HepG2 (cell line): ENCODE data around the gene FAM222A. TPM values are rescaled to one million over a fixed set of nuclear protein-coding genes. Genes with fewer than 3 reads are reported as not detected.

Source experiments
- MZF1 ChIP-seq: sonication (generic); formaldehyde crosslinking; IDR thresholded peaks from 2 replicates; pipeline ENCODE4 v1.8.1; 2023; ENCODE audit warnings: mild to moderate bottlenecking, missing genetic modification reagents, borderline replicate concordance
- NR2C2 ChIP-seq: sonication (generic); formaldehyde crosslinking; IDR thresholded peaks from 2 replicates; pipeline ENCODE4 v1.4.0; 2020; ENCODE audit warnings: missing genetic modification reagents, mild to moderate bottlenecking, moderate library complexity, borderline replicate concordance
- RARA ChIP-seq: IDR thresholded peaks from 2 replicates; pipeline ENCODE4 v1.6.1; 2016; ENCODE audit warnings: missing genetic modification reagents, missing compliant biosample characterization
- ZSCAN22 ChIP-seq: sonication (generic); formaldehyde crosslinking; IDR thresholded peaks from 2 replicates; pipeline ENCODE4 v1.4.0; 2020; ENCODE audit warnings: mild to moderate bottlenecking, missing genetic modification reagents
- polyA plus RNA-seq, 8 experiments: library from polyadenylated mRNA; depleted of rRNA in 3 of 8; stranded (reverse) in 7 of 8; unstranded in 1 of 8; fragments of >200 nt; fragmentation: Illumina TruSeq in 4 of 8; extraction: Trizol in 4 of 8; gene quantifications; 2 replicates each; pipeline versions ENCODE4 v1.2.1 to v1.2.3, GENCODE V29; 2011 to 2016; ENCODE audit warnings: low read depth in 4 of 8, missing spikeins in 1 of 8, mixed read lengths in 1 of 8; ENCODE audit not compliant: insufficient read depth in 1 of 8
- total RNA-seq, 5 experiments: library from RNA; depleted of rRNA; stranded (reverse); fragments of >200 nt; fragmentation: Illumina TruSeq; extraction: Trizol; gene quantifications; 2 replicates each; pipeline ENCODE4 v1.2.3, GENCODE V29; 2016; ENCODE audit warnings: low read depth in 1 of 5
- TF ChIP-seq, protein P1 (sequence below): sonication (generic); formaldehyde crosslinking; conservative IDR thresholded peaks from 2 replicates; pipeline ENCODE4 v1.4.0; 2020; ENCODE audit warnings: missing genetic modification reagents
- TF ChIP-seq, protein P2 (sequence below), 2 experiments: sonication (generic) in 1 of 2; formaldehyde crosslinking in 1 of 2; IDR thresholded peaks; 2 replicates each; pipeline versions ENCODE4 v1.6.1 to v1.9.0; 2014 to 2022; ENCODE audit warnings: antibody characterized with exemption in 1 of 2, borderline replicate concordance in 1 of 2, inconsistent platforms in 1 of 2, low read depth in 1 of 2, missing genetic modification reagents in 1 of 2
- TF ChIP-seq, protein P3 (sequence below): sonication (generic); formaldehyde crosslinking; conservative IDR thresholded peaks from 2 replicates; pipeline ENCODE4 v1.4.0; 2020; ENCODE audit warnings: mild to moderate bottlenecking, missing genetic modification reagents, moderate library complexity
- TF ChIP-seq, protein P4 (sequence below): sonication (generic); formaldehyde crosslinking; IDR thresholded peaks from 2 replicates; pipeline ENCODE4 v1.5.1; 2020; ENCODE audit warnings: mild to moderate bottlenecking, missing genetic modification reagents

The FAM222A gene
- total and polyA plus RNA-seq, 2 of the 13 experiments (the other 11 are each of a cell fraction or from before 2014, with no cell fraction given) = 2.7 to 9.6 TPM

DNA sequence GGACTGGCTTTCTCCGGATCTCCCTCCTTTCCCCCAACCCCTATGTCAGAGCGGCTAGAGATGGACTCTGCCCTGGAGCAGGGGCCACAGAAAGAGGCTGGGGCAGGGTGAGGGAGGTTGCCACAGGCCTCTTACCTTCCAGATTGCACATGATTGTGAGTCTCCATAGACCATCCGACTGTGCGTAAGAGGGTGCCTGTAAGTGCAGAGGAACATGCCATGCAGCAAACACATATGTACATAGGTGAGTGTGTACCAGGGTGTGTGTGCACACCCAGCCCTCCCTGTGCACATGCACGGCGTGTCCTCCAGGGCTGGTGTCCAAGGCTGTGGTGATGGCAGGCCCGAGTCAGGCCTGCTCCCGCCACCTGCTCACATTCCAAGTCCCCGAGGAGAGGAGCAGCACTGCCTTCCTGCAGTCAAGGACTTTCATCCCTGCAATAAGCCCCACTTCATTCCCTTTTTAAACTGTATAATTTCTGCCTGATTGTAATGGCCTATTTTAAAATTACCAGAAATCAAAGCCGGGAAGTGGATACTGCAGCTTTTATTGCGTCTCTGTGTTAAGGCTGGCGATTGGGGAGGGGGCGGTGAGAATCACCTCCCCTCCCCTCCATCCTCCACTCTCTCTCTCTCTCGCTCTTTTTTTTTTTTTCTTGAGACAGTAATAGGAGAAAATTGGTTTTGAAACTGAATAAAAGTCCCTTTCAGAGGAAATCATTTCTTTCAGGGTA lies 28.5 kb downstream of the FAM222A start (continued):
- TF ChIP-seq, protein P1, sequence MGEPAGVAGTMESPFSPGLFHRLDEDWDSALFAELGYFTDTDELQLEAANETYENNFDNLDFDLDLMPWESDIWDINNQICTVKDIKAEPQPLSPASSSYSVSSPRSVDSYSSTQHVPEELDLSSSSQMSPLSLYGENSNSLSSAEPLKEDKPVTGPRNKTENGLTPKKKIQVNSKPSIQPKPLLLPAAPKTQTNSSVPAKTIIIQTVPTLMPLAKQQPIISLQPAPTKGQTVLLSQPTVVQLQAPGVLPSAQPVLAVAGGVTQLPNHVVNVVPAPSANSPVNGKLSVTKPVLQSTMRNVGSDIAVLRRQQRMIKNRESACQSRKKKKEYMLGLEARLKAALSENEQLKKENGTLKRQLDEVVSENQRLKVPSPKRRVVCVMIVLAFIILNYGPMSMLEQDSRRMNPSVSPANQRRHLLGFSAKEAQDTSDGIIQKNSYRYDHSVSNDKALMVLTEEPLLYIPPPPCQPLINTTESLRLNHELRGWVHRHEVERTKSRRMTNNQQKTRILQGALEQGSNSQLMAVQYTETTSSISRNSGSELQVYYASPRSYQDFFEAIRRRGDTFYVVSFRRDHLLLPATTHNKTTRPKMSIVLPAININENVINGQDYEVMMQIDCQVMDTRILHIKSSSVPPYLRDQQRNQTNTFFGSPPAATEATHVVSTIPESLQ = 0 out of 2 replicates have a peak, but pooled peaks have one; percentile 73
- TF ChIP-seq RARA (peak; percentile 29; the same call in 1 of the 2 replicates), MZF1 (CRISPR knock-in tag) (no peak; the same call in 1 of the 2 replicates), ZSCAN22 (CRISPR knock-in tag) (no peak), NR2C2 (CRISPR knock-in tag) (0 out of 2 replicates have a peak, but pooled peaks have one; percentile 55)
- TF ChIP-seq, protein P2, sequence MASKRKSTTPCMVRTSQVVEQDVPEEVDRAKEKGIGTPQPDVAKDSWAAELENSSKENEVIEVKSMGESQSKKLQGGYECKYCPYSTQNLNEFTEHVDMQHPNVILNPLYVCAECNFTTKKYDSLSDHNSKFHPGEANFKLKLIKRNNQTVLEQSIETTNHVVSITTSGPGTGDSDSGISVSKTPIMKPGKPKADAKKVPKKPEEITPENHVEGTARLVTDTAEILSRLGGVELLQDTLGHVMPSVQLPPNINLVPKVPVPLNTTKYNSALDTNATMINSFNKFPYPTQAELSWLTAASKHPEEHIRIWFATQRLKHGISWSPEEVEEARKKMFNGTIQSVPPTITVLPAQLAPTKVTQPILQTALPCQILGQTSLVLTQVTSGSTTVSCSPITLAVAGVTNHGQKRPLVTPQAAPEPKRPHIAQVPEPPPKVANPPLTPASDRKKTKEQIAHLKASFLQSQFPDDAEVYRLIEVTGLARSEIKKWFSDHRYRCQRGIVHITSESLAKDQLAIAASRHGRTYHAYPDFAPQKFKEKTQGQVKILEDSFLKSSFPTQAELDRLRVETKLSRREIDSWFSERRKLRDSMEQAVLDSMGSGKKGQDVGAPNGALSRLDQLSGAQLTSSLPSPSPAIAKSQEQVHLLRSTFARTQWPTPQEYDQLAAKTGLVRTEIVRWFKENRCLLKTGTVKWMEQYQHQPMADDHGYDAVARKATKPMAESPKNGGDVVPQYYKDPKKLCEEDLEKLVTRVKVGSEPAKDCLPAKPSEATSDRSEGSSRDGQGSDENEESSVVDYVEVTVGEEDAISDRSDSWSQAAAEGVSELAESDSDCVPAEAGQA (IDR thresholded peaks at IDR 0.05; ENCODE audit: low read depth) = no peak
- TF ChIP-seq, protein P2 (CRISPR knock-in tag; IDR thresholded peaks at IDR 0.05; ENCODE audit: borderline replicate concordance) = no peak
- TF ChIP-seq, protein P3, sequence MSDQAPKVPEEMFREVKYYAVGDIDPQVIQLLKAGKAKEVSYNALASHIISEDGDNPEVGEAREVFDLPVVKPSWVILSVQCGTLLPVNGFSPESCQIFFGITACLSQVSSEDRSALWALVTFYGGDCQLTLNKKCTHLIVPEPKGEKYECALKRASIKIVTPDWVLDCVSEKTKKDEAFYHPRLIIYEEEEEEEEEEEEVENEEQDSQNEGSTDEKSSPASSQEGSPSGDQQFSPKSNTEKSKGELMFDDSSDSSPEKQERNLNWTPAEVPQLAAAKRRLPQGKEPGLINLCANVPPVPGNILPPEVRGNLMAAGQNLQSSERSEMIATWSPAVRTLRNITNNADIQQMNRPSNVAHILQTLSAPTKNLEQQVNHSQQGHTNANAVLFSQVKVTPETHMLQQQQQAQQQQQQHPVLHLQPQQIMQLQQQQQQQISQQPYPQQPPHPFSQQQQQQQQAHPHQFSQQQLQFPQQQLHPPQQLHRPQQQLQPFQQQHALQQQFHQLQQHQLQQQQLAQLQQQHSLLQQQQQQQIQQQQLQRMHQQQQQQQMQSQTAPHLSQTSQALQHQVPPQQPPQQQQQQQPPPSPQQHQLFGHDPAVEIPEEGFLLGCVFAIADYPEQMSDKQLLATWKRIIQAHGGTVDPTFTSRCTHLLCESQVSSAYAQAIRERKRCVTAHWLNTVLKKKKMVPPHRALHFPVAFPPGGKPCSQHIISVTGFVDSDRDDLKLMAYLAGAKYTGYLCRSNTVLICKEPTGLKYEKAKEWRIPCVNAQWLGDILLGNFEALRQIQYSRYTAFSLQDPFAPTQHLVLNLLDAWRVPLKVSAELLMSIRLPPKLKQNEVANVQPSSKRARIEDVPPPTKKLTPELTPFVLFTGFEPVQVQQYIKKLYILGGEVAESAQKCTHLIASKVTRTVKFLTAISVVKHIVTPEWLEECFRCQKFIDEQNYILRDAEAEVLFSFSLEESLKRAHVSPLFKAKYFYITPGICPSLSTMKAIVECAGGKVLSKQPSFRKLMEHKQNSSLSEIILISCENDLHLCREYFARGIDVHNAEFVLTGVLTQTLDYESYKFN (CRISPR knock-in tag) = peak; percentile 91
- TF ChIP-seq, protein P4, sequence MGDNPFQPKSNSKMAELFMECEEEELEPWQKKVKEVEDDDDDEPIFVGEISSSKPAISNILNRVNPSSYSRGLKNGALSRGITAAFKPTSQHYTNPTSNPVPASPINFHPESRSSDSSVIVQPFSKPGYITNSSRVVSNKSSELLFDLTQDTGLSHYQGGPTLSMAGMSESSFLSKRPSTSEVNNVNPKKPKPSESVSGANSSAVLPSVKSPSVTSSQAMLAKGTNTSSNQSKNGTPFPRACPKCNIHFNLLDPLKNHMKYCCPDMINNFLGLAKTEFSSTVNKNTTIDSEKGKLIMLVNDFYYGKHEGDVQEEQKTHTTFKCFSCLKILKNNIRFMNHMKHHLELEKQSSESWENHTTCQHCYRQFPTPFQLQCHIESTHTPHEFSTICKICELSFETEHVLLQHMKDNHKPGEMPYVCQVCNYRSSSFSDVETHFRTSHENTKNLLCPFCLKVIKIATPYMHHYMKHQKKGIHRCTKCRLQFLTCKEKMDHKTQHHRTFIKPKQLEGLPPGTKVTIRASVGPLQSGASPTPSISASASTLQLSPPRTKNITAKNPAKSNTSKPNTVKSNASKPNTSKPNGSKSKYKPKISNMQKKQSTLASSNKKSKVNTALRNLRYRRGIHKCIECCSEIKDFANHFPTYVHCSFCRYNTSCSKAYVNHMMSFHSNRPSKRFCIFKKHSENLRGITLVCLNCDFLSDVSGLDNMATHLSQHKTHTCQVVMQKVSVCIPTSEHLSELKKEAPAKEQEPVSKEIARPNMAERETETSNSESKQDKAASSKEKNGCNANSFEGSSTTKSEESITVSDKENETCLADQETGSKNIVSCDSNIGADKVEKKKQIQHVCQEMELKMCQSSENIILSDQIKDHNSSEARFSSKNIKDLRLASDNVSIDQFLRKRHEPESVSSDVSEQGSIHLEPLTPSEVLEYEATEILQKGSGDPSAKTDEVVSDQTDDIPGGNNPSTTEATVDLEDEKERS = 0 out of 2 replicates have a peak, but pooled peaks have one; percentile 19
